Fibroblast of skin of left quadriceps (primary cell): ENCODE data around the gene DPYD.

Experiments used
- DNase-seq, 2 experiments: peaks; one replicate each; pipeline ENCODE4 v3.0.0-alpha.2; 2013; ENCODE audit warnings: low read depth in 2 of 2

DPYD gene

GRCh38 chr1:97693601-97694000, 227.2 kb downstream of the DPYD start:
- DNase-seq: peak; percentile 56 to 57

- no peak for DNase-seq
These were observed 229.5 kb downstream of the DPYD start for GRCh38 chr1:97691325-97691724.

GRCh38 chr1:97685360-97685759, 235.5 kb downstream of the DPYD start:
- no peak for DNase-seq

GRCh38 chr1:97680894-97681293, 239.9 kb downstream of the DPYD start:
- DNase-seq: no peak

- no peak for DNase-seq
These were observed 240.4 kb downstream of the DPYD start for GRCh38 chr1:97680470-97680869.

- DNase-seq: no peak
These were observed 243.1 kb downstream of the DPYD start for GRCh38 chr1:97677702-97678101.

- DNase-seq: no peak
These were observed 246.3 kb downstream of the DPYD start for GRCh38 chr1:97674517-97674916.

- DNase-seq: peak; percentile 24 to 33
These were observed 251.9 kb downstream of the DPYD start for GRCh38 chr1:97668945-97669344.

- DNase-seq: no peak
These were observed 260.3 kb downstream of the DPYD start for GRCh38 chr1:97660431-97661105.

- DNase-seq: peak; percentile 72 to 75
These were observed 265.8 kb downstream of the DPYD start for GRCh38 chr1:97654876-97655585.

GRCh38 chr1:97651250-97651649, 269.6 kb downstream of the DPYD start:
- no peak for DNase-seq

- no peak for DNase-seq
These were observed 271.2 kb downstream of the DPYD start for GRCh38 chr1:97649591-97649990.

GRCh38 chr1:97647776-97648175, 273.1 kb downstream of the DPYD start:
- DNase-seq: peak; percentile 54 to 59

GRCh38 chr1:97646071-97646470, 274.8 kb downstream of the DPYD start:
- DNase-seq: no peak

GRCh38 chr1:97640677-97641076, 280.2 kb downstream of the DPYD start:
- no peak for DNase-seq

GRCh38 chr1:97636941-97637340, 283.9 kb downstream of the DPYD start:
- peak; percentile 72 to 73 for DNase-seq

GRCh38 chr1:97634758-97635157, 286.1 kb downstream of the DPYD start:
- no peak for DNase-seq

GRCh38 chr1:97632776-97633175, 288.1 kb downstream of the DPYD start:
- DNase-seq: no peak

- peak; percentile 49 to 57 for DNase-seq
These were observed 288.8 kb downstream of the DPYD start for GRCh38 chr1:97632075-97632474.

GRCh38 chr1:97630948-97631347, 289.9 kb downstream of the DPYD start:
- DNase-seq: no peak

GRCh38 chr1:97630281-97630680, 290.6 kb downstream of the DPYD start:
- DNase-seq: no peak

GRCh38 chr1:97623220-97623619, 297.6 kb downstream of the DPYD start:
- no peak for DNase-seq

- DNase-seq: no peak
These were observed 298.9 kb downstream of the DPYD start for GRCh38 chr1:97621955-97622354.
